A549 treated with CpdA at 1 μM for 4 hours (cell line): Measurements from ENCODE around the gene TRA2B. TPM values are rescaled to one million over a fixed set of nuclear protein-coding genes. Genes with fewer than 3 reads are reported as not detected.

ENCODE experiments used
- total RNA-seq: library from RNA; stranded (reverse); fragments of 200-300 nt; extraction: Qiagen RNA extraction; gene quantifications from 5 replicates; pipeline ENCODE4 v1.2.3, GENCODE V29; 2022; ENCODE audit warnings: low read depth

TRA2B gene
- 164 to 188 TPM (median 171 TPM) in 5 replicates for total RNA-seq

DNA sequence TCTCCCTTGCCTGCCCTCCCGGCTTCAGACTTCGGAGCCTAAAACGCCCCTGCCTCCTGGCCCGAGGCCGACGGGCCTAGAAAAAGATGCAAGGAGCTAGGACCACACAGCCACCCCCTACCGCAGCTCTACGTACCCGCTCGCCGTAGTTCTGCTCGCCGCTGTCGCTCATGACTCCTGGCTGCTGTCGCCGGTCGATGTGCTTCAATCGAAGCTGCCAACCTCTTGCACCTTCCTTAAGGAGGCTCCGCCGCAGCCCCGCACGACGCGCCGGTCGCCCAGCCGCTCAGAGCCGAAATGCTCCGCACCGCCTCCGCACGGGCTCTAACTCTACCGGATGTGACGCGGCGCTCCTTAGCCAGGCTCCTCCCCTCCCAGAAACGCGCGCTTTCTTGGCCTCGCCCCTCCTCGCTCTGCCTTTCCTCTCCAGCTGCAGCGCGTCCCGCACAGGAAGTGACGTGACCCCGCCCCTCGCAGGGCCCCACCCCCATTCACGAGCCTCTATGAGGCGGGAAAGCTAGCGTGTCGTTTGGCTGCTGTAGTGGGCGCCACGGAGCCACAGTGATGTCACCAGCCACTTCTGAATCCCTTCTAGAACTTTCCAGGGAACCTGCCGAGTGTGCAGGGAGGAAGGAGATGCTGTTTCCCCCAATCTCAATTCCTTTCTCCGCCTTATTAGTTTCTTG lies at the start of gene TRA2B:
TSS of gene TRA2B (minus strand) at position 326 of the 686 bp plus-strand sequence. CDS start at position 172, 154 bp downstream.

Other genes starting within 250 kb of the TRA2B start
- 8.7 to 11.8 TPM (median 9.7 TPM) in 5 replicates for gene IGF2BP2, start 113.0 kb downstream of the TRA2B start, total RNA-seq
- 27.3 to 36.3 TPM (median 30.7 TPM) in 5 replicates for gene ETV5, start 171.1 kb upstream of the TRA2B start, total RNA-seq